HepG2 (cell line): ENCODE measurements around the gene NCBP2. TPM values are rescaled to one million over a fixed set of nuclear protein-coding genes. Genes with fewer than 3 reads are reported as not detected.

ENCODE experiments used
- CEBPB ChIP-seq: IDR thresholded peaks from 2 replicates; pipeline ENCODE4 v1.6.1; 2011; ENCODE audit warnings: low read depth, low read length, improper control_type of control experiment, borderline replicate concordance
- CHD4 ChIP-seq: fragments of 200-600 bp; sonication (generic); IDR thresholded peaks from 2 replicates; pipeline ENCODE4 v1.7.0; 2017; ENCODE audit warnings: mild to moderate bottlenecking, low read length, borderline replicate concordance
- FOXO1 ChIP-seq: sonication (generic); formaldehyde crosslinking; IDR thresholded peaks from 2 replicates; pipeline ENCODE4 v1.4.0; 2020; ENCODE audit warnings: missing genetic modification reagents
- HNF4G ChIP-seq, 2 experiments: sonication (generic) in 1 of 2; formaldehyde crosslinking in 1 of 2; IDR thresholded peaks; 2 replicates each; pipeline versions ENCODE4 v1.4.0 to v1.6.1; 2011 to 2020; ENCODE audit warnings: borderline replicate concordance in 2 of 2, low read depth in 2 of 2, mild to moderate bottlenecking in 2 of 2, low read length in 1 of 2, missing genetic modification reagents in 1 of 2, moderate library complexity in 1 of 2
- KDM2A ChIP-seq: sonication (generic); formaldehyde crosslinking; IDR thresholded peaks from 2 replicates; pipeline ENCODE4 v1.4.0; 2020; ENCODE audit warnings: low read depth, missing genetic modification reagents, borderline replicate concordance
- KDM6A ChIP-seq: IDR thresholded peaks from 2 replicates; pipeline ENCODE4 v1.6.1; 2016; ENCODE audit warnings: low read depth
- SOX5 ChIP-seq: IDR thresholded peaks from 2 replicates; pipeline ENCODE4 v1.6.1; 2016; ENCODE audit warnings: borderline replicate concordance
- SSRP1 ChIP-seq: IDR thresholded peaks from 2 replicates; pipeline ENCODE4 v1.6.1; 2016; ENCODE audit warnings: control low read depth
- TAF1 ChIP-seq: sonication (generic); formaldehyde crosslinking; IDR thresholded peaks from 2 replicates; pipeline ENCODE4 v1.4.0; 2020; ENCODE audit warnings: missing genetic modification reagents
- TAF15 ChIP-seq: fragments of 200-400 bp; formaldehyde crosslinking; IDR thresholded peaks from one replicate; pipeline ENCODE4 v1.6.1; 2018; ENCODE audit warnings: mild to moderate bottlenecking, low read depth, low read length; ENCODE audit not compliant: poor library complexity, severe bottlenecking
- TFE3 ChIP-seq: IDR thresholded peaks from 2 replicates; pipeline ENCODE4 v1.6.1; 2016
- TGIF2 ChIP-seq: IDR thresholded peaks from 2 replicates; pipeline ENCODE4 v1.6.1; 2016; ENCODE audit warnings: control low read depth, missing compliant biosample characterization
- ZBTB21 ChIP-seq: sonication (generic); formaldehyde crosslinking; IDR thresholded peaks from 2 replicates; pipeline ENCODE4 v1.4.0; 2020; ENCODE audit warnings: missing genetic modification reagents
- ZNF263 ChIP-seq: sonication (generic); formaldehyde crosslinking; IDR thresholded peaks from 2 replicates; pipeline ENCODE4 v1.4.0; 2020; ENCODE audit warnings: missing genetic modification reagents
- ZNF280B ChIP-seq: sonication (generic); formaldehyde crosslinking; IDR thresholded peaks from 2 replicates; pipeline ENCODE4 v1.5.0; 2020; ENCODE audit warnings: missing genetic modification reagents, mild to moderate bottlenecking, borderline replicate concordance
- ZNF577 ChIP-seq: sonication (generic); formaldehyde crosslinking; IDR thresholded peaks from 2 replicates; pipeline ENCODE4 v1.4.0; 2020; ENCODE audit warnings: mild to moderate bottlenecking, low read depth, missing genetic modification reagents, borderline replicate concordance
- ZNF605 ChIP-seq: sonication (generic); formaldehyde crosslinking; IDR thresholded peaks from 2 replicates; pipeline ENCODE4 v1.8.0; 2022; ENCODE audit warnings: mild to moderate bottlenecking, missing genetic modification reagents
- ZNF709 ChIP-seq: sonication (generic); formaldehyde crosslinking; IDR thresholded peaks from 2 replicates; pipeline ENCODE4 v1.5.0; 2020; ENCODE audit warnings: mild to moderate bottlenecking, missing genetic modification reagents
- ZSCAN29 ChIP-seq: sonication (generic); formaldehyde crosslinking; conservative IDR thresholded peaks from 2 replicates; pipeline ENCODE4 v1.4.0; 2020; ENCODE audit warnings: mild to moderate bottlenecking, missing genetic modification reagents
- ZSCAN30 ChIP-seq: sonication (generic); formaldehyde crosslinking; IDR thresholded peaks from 2 replicates; pipeline ENCODE4 v1.5.0; 2020; ENCODE audit warnings: mild to moderate bottlenecking, missing genetic modification reagents
- polyA plus RNA-seq, 8 experiments: library from polyadenylated mRNA; depleted of rRNA in 3 of 8; stranded (reverse) in 7 of 8; unstranded in 1 of 8; fragments of >200 nt; fragmentation: Illumina TruSeq in 4 of 8; extraction: Trizol in 4 of 8; gene quantifications; 2 replicates each; pipeline versions ENCODE4 v1.2.1 to v1.2.3, GENCODE V29; 2011 to 2016; ENCODE audit warnings: low read depth in 4 of 8, missing spikeins in 1 of 8, mixed read lengths in 1 of 8; ENCODE audit not compliant: insufficient read depth in 1 of 8
- total RNA-seq, 5 experiments: library from RNA; depleted of rRNA; stranded (reverse); fragments of >200 nt; fragmentation: Illumina TruSeq; extraction: Trizol; gene quantifications; 2 replicates each; pipeline ENCODE4 v1.2.3, GENCODE V29; 2016; ENCODE audit warnings: low read depth in 1 of 5
- TF ChIP-seq, protein P1 (sequence below): sonication (generic); formaldehyde crosslinking; IDR thresholded peaks from 2 replicates; pipeline ENCODE4 v1.4.0; 2020; ENCODE audit warnings: missing genetic modification reagents, borderline replicate concordance
- TF ChIP-seq, protein P2 (sequence below): sonication (generic); formaldehyde crosslinking; IDR thresholded peaks from 2 replicates; pipeline ENCODE4 v1.5.1; 2020; ENCODE audit warnings: mild to moderate bottlenecking, missing genetic modification reagents

Gene NCBP2
- total and polyA plus RNA-seq, 2 of the 13 experiments (the other 11 are each of a cell fraction or from before 2014, with no cell fraction given), result 58.7 to 95.5 TPM

DNA sequence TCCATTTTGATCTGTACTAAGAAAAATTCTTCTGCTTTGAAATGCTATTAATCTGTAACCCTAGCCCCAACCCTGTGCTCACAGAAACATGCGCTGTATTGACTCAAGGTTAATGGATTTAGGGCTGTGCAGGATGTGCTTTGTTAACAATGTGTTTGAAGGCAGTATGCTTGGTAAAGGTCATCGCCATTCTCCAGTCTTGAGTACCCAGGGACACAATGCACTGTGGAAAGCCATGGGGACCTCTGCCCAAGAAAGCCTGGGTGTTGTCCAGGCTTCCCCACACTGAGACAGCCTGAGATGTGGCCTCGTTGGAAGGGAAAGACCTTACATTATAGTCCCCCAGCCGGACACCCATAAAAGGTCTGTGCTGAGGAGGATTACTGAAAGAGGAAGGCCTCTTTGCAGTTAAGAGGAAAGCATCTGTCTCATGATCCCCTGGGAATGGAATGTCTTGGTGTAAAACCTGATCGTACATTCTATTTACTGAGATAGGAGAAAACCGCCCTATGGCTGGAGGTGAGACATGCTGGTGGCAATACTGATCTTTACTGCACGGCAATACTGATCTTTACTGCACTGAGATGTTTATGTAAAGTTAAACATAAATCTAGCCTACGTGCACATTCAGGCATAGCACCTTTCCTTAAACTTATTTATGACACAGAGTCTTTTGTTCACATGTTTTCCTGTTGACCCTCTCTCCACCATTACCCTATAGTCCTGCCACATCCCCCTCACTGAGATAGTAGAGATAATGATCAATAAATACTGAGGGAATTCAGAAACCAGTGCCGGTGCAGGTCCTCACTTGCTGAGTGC, 20.0 kb upstream of the NCBP2 start (continued):
- TF ChIP-seq ZNF605 (0 out of 2 replicates have a peak, but pooled peaks have one; percentile 37), FOXO1 (CRISPR knock-in tag) (peak; percentile 83; the same call in 1 of the 2 replicates), TAF1 (CRISPR knock-in tag) (no peak; the same call in 1 of the 2 replicates), ZSCAN29 (peak; percentile 48; the same call in 1 of the 2 replicates), SOX5 (peak; percentile 93), KDM2A (peak; percentile 18; the same call in 1 of the 2 replicates), TFE3 (CRISPR knock-in tag) (no peak; the same call in none of the 2 replicates), ZNF709 (no peak), CHD4 (no peak), ZNF263 (no peak), ZBTB21 (CRISPR knock-in tag) (no peak), ZNF577 (CRISPR knock-in tag) (no peak), CEBPB (no peak), TAF15 (no peak), KDM6A (CRISPR knock-in tag) (peak; percentile 63; the same call in 1 of the 2 replicates), HNF4G (IDR thresholded peaks at IDR 0.05; ENCODE audit: borderline replicate concordance, low read depth, low read length) (no peak), HNF4G (CRISPR knock-in tag; IDR thresholded peaks at IDR 0.05; ENCODE audit: borderline replicate concordance, low read depth) (no peak), TGIF2 (CRISPR knock-in tag) (peak; percentile 76; the same call in 1 of the 2 replicates), SSRP1 (CRISPR knock-in tag) (peak; percentile 92), ZNF280B (CRISPR knock-in tag) (no peak), ZSCAN30 (CRISPR knock-in tag) (no peak)
- TF ChIP-seq, protein P1, sequence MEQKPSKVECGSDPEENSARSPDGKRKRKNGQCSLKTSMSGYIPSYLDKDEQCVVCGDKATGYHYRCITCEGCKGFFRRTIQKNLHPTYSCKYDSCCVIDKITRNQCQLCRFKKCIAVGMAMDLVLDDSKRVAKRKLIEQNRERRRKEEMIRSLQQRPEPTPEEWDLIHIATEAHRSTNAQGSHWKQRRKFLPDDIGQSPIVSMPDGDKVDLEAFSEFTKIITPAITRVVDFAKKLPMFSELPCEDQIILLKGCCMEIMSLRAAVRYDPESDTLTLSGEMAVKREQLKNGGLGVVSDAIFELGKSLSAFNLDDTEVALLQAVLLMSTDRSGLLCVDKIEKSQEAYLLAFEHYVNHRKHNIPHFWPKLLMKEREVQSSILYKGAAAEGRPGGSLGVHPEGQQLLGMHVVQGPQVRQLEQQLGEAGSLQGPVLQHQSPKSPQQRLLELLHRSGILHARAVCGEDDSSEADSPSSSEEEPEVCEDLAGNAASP (CRISPR knock-in tag), result peak; percentile 16; the same call in 1 of the 2 replicates
- TF ChIP-seq, protein P2, sequence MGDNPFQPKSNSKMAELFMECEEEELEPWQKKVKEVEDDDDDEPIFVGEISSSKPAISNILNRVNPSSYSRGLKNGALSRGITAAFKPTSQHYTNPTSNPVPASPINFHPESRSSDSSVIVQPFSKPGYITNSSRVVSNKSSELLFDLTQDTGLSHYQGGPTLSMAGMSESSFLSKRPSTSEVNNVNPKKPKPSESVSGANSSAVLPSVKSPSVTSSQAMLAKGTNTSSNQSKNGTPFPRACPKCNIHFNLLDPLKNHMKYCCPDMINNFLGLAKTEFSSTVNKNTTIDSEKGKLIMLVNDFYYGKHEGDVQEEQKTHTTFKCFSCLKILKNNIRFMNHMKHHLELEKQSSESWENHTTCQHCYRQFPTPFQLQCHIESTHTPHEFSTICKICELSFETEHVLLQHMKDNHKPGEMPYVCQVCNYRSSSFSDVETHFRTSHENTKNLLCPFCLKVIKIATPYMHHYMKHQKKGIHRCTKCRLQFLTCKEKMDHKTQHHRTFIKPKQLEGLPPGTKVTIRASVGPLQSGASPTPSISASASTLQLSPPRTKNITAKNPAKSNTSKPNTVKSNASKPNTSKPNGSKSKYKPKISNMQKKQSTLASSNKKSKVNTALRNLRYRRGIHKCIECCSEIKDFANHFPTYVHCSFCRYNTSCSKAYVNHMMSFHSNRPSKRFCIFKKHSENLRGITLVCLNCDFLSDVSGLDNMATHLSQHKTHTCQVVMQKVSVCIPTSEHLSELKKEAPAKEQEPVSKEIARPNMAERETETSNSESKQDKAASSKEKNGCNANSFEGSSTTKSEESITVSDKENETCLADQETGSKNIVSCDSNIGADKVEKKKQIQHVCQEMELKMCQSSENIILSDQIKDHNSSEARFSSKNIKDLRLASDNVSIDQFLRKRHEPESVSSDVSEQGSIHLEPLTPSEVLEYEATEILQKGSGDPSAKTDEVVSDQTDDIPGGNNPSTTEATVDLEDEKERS (CRISPR knock-in tag), result peak; percentile 80; the same call in 1 of the 2 replicates
